Measurements from ENCODE around the gene EDC3.

DNA sequence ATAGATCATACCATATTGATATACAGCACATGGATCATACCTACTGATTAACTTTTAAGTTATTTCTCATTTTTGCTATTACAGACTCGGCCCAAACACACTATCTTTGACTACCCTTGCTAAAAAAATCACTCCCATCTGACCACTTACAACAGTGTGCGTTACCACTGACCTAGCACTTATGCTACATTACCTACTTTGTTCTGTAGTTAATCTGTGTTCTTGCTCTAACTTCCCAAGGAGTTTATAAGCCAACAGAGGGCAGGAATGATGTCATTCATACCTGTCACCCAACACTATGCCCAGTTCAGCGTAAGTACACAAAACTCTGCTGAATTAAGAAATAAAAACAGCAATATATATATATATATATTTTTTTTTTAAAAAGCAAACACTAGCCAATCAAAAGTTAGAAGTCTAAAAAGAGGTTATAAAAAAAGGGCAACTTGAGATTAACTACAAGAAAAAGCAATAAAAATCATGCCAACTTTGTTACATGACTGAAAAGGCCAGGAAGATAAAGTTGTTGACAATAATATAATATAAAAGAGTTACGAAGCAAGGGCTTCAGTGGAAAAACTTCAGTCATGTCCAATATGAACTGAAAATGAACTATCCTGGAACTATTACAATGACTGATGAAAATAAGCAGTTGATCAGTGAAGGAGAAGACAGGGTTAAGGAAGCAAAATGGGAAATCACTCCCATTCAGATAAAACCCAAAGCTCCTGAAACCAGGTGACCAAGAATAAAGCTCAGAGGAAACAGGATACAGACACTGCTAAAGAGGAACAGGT, 33.6 kb downstream of the EDC3 start:
- TF ChIP-seq CREB1 (CRISPR knock-in tag; IDR thresholded peaks at IDR 0.05; ENCODE audit: low read depth) (no peak), POLR2AphosphoS5 (IDR thresholded peaks at IDR 0.05; ENCODE audit: low read depth) (no peak), ZNF114 (CRISPR knock-in tag; IDR thresholded peaks at IDR 0.05) (no peak), EZH2phosphoT487 (IDR thresholded peaks at IDR 0.05; ENCODE audit: unreplicated experiment) (no peak), EZH2 (IDR thresholded peaks at IDR 0.05; ENCODE audit: low read depth, unreplicated experiment) (no peak)
- TF ChIP-seq, protein P1, sequence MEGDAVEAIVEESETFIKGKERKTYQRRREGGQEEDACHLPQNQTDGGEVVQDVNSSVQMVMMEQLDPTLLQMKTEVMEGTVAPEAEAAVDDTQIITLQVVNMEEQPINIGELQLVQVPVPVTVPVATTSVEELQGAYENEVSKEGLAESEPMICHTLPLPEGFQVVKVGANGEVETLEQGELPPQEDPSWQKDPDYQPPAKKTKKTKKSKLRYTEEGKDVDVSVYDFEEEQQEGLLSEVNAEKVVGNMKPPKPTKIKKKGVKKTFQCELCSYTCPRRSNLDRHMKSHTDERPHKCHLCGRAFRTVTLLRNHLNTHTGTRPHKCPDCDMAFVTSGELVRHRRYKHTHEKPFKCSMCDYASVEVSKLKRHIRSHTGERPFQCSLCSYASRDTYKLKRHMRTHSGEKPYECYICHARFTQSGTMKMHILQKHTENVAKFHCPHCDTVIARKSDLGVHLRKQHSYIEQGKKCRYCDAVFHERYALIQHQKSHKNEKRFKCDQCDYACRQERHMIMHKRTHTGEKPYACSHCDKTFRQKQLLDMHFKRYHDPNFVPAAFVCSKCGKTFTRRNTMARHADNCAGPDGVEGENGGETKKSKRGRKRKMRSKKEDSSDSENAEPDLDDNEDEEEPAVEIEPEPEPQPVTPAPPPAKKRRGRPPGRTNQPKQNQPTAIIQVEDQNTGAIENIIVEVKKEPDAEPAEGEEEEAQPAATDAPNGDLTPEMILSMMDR (conservative IDR thresholded peaks at IDR 0.05; ENCODE audit: low read depth in 2 of 2), result no peak
- TF ChIP-seq, protein P2, sequence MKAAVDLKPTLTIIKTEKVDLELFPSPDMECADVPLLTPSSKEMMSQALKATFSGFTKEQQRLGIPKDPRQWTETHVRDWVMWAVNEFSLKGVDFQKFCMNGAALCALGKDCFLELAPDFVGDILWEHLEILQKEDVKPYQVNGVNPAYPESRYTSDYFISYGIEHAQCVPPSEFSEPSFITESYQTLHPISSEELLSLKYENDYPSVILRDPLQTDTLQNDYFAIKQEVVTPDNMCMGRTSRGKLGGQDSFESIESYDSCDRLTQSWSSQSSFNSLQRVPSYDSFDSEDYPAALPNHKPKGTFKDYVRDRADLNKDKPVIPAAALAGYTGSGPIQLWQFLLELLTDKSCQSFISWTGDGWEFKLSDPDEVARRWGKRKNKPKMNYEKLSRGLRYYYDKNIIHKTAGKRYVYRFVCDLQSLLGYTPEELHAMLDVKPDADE (IDR thresholded peaks at IDR 0.05), result no peak

Measured in GM23338 (cell line).